Stimulated activated naive B cell treated with anti-CD40 and anti-IgM and Interleukin-4, amounts not matched to agents 10 μg/mL and 1 μg/mL and 100 μg/mL, for 72 hours (primary cell): ENCODE measurements around the gene FBXW7.
"Not testable (repeated sequence)": the region's sequence is repeated elsewhere in the genome, so short reads cannot be mapped to it uniquely, and the experiment has no call there.

Experiments
- ATAC-seq, 2 donors: fragments of 150-1000 bp; cut with Tn5 transposase; replicated peaks; 2 replicates each; pipeline ENCODE4 v1.10.0; 2021; ENCODE audit warnings: moderate library complexity in 1 of 2
- DNase-seq: peaks from one replicate; pipeline ENCODE4 v3.0.0; 2021
- H3K27ac Mint-ChIP-seq: one replicate; pipeline ENCODE4 v1.8.0; 2022; ENCODE audit warnings: mild to moderate bottlenecking, mixed read lengths
- H3K27me3 Mint-ChIP-seq, 2 donors: one replicate each; pipeline ENCODE4 v1.8.0; 2022; ENCODE audit warnings: mixed read lengths in 2 of 2
- H3K36me3 Mint-ChIP-seq, 2 donors: one replicate each; pipeline ENCODE4 v1.8.0; 2022; ENCODE audit warnings: mixed read lengths in 2 of 2, mild to moderate bottlenecking in 1 of 2
- H3K4me1 Mint-ChIP-seq, 2 donors: one replicate each; pipeline ENCODE4 v1.8.0; 2022; ENCODE audit warnings: mixed read lengths in 2 of 2, mild to moderate bottlenecking in 1 of 2
- H3K4me3 Mint-ChIP-seq, 2 donors: one replicate each; pipeline ENCODE4 v1.8.0; 2022; ENCODE audit warnings: mild to moderate bottlenecking in 2 of 2, mixed read lengths in 2 of 2, moderate library complexity in 1 of 2
- H3K9me3 Mint-ChIP-seq, 2 donors: one replicate each; pipeline ENCODE4 v1.8.0; 2022; ENCODE audit warnings: mixed read lengths in 2 of 2, mild to moderate bottlenecking in 1 of 2

The FBXW7 gene

DNA sequence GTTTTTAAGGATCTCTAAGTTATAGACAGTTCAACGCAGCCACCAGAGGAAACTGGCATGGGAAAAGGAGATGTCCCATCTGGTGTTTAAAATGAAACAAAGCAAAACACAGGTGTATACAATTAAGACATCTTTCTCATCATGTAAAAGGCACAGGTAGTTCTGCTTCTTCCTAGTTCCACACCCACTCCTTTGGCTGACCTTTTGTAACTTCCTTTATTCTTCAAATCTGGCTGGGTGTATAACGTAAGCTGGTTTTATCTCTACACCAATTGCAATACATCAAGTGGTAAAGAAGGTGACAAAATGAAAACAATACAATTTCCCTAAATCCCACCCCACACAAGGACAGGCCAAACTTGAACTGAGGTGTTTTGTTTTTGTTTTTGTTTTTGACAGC lies 27.3 kb upstream of the FBXW7 start:
- ATAC-seq (peak; percentile 45 to 60), DNase-seq (no peak)
- no peaks in the 10 kb centered on the region for H3K36me3 Mint-ChIP-seq
- peaks cover 14 to 18% of the 10 kb centered on the region in 2 donors for H3K4me1 Mint-ChIP-seq
- no peak overlapping the region for H3K27ac Mint-ChIP-seq
- H3K27me3 Mint-ChIP-seq, result no peaks in the 10 kb centered on the region
- H3K9me3 Mint-ChIP-seq, result no peaks in the 10 kb centered on the region
- no peak overlapping the region for H3K4me3 Mint-ChIP-seq

DNA sequence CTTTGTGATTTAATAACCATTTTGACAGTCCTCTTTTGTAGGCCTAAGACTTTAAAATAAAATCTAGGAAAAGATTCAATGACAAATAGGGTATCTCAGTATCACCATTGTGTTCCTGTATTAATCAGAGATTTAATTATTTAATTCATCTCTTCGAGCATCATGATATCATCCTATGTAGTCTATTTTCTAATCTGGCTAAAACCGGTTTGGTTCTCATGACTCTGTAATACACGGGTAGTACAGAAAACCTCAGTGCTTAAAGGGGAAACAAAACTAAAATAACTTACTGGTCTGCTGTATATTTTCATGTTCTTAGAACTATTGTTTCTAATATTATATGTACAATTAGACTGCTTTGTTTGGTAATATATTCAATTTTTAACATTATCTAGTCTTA lies 23.7 kb upstream of the FBXW7 start:
- Mint-ChIP-seq H3K27ac (no peak overlapping the region), H3K9me3 (no peaks in the 10 kb centered on the region), H3K27me3 (no peaks in the 10 kb centered on the region), H3K36me3 (no peaks in the 10 kb centered on the region), H3K4me3 (no peak overlapping the region), H3K4me1 (peaks cover 20 to 29% of the 10 kb centered on the region in 2 donors)
- no peak for DNase-seq
- ATAC-seq, result no peak

DNA sequence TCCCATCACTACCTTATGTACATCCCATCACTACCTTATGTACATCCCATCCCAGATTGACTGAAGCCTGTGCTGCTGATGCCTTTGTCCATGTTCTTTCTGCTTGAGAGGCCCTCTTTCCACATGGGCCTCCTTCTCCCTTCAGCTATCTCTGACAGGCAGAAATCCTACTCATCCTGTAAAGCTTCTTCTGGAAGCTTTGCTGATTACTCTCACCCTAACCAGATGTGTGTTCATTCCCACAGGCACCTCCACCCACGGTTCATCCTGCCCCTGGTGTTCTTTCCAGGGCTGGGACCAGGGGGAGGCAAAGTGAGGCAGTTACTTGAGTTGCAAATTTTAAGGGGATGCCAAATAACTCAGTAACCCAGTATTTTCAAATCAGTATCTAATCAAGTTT lies 22.5 kb upstream of the FBXW7 start:
- Mint-ChIP-seq H3K36me3 (no peaks in the 10 kb centered on the region), H3K9me3 (no peaks in the 10 kb centered on the region), H3K27ac (no peak overlapping the region), H3K4me1 (peaks cover 28 to 40% of the 10 kb centered on the region in 2 donors), H3K4me3 (no peak overlapping the region), H3K27me3 (no peaks in the 10 kb centered on the region)
- DNase-seq (no peak), ATAC-seq (no peak)

DNA sequence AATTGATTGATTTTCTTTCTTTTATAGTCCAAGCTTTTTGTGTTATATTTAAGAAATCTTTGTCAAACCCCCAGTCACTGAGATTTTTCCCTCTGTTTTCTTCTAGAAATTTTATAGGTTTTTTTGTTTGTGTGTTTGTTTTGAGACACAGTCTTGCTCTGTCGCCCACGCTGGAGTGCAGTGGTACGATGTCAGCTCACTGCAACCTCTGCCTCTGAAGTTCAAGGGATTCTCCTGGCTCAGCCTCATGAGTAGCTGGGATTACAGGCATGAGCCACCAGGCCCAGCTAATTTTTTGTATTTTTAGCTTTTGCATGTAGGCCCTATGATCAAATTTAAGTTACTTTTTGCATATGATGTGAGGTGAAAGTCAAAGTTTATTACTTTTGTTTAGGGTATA lies 20.9 kb upstream of the FBXW7 start:
- ATAC-seq, result no peak
- H3K4me1 Mint-ChIP-seq, result peaks cover 34 to 48% of the 10 kb centered on the region in 2 donors
- H3K9me3 Mint-ChIP-seq, result no peaks in the 10 kb centered on the region
- DNase-seq, result no peak
- no peak overlapping the region for H3K4me3 Mint-ChIP-seq
- H3K27me3 Mint-ChIP-seq, result no peaks in the 10 kb centered on the region
- H3K36me3 Mint-ChIP-seq, result no peaks in the 10 kb centered on the region
- H3K27ac Mint-ChIP-seq, result no peak overlapping the region

DNA sequence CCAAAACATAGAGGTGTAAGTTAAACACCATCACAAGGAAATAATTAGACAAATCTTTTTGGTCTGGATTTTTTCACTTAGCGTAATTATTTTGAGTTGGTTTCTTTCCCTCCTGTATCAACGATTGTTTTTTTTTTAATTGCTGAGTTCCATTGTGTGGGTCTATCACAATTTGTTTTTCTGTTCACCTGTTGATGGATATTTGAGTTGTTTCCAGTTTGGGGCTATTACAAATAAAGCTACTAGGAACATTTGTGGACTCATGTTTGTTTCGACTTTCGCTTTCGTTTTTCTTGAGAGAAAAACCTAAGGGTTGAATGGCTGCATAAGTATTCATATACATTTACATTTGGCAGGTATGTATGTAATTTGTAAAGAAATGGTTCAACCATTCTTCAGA lies 20.4 kb upstream of the FBXW7 start:
- H3K4me1 Mint-ChIP-seq, result peaks cover 37 to 54% of the 10 kb centered on the region in 2 donors
- H3K9me3 Mint-ChIP-seq, result no peaks in the 10 kb centered on the region
- ATAC-seq (no peak), DNase-seq (no peak)
- H3K27me3 Mint-ChIP-seq, result no peaks in the 10 kb centered on the region
- no peak overlapping the region for H3K27ac Mint-ChIP-seq
- no peaks in the 10 kb centered on the region for H3K36me3 Mint-ChIP-seq
- peak overlapping the region in 1 of 2 donors; percentile 36 for H3K4me3 Mint-ChIP-seq

DNA sequence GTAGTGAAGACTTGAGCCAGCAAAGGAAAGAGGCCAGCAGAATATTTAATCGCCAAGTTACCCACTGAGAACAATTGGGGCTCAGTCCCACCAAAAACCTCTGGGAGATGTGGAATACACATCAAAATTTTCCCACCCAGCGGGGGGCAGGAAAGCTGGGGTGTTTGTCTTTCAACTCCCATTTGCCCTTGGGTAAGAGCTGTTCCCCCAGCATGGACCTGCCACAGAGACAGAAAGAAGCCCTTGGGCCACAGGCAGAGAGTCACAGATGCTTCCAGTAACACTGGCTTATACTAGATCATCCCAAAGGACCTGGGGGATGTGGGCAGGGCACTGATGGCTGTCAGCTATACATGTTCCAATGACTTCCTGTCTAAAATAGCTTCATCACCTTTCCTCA lies 18.9 kb upstream of the FBXW7 start:
- Mint-ChIP-seq H3K27me3 (no peaks in the 10 kb centered on the region), H3K4me3 (no peak overlapping the region), H3K9me3 (no peaks in the 10 kb centered on the region), H3K27ac (peak overlapping the region; percentile 70), H3K36me3 (no peaks in the 10 kb centered on the region), H3K4me1 (peaks cover 37 to 65% of the 10 kb centered on the region in 2 donors)
- no peak for DNase-seq
- ATAC-seq, result no peak

DNA sequence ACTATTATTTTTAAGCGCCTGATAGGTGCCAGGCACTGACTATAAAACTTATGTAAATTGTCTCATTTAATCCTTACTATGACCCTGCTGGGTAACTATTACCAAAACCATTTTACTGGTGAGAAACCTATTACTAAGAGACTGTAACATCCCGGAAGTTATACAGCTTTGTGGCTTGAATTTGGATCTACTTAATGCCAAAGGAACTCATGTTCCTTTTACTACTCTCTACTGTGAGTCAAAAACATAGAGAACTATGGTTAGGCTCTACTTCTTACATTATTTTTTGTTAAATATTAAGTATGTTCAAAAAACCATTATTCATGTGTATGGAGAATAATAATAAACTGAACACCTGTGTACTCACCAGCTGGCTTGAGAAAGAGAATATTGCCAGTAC lies 14.8 kb upstream of the FBXW7 start:
- H3K9me3 Mint-ChIP-seq, ATAC-seq, DNase-seq, H3K36me3 Mint-ChIP-seq, H3K27ac Mint-ChIP-seq, H3K4me3 Mint-ChIP-seq, H3K27me3 Mint-ChIP-seq: not testable (repeated sequence)
- H3K4me1 Mint-ChIP-seq, result peaks cover 34 to 59% of the 10 kb centered on the region in 2 donors

DNA sequence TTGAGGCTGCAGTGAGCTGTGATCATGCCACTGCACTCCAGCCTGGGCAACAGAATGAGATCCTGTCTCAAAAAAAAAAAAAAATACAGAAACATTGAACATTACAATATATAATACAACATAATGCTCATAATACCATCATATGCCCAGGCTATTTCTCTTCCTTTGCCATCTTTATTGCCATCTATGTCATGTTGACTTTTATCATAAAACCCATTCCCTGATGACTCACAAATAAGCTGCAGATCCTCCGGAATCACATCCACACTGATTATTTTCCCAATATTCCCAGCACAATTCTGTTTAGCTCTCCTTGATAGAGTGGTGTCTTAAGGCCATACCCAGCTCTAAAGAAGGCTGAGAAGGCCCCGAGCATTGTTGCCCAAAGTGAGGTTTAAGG lies 9.2 kb upstream of the FBXW7 start:
- Mint-ChIP-seq H3K27me3 (no peaks in the 10 kb centered on the region), H3K4me3 (no peak overlapping the region), H3K27ac (no peak overlapping the region), H3K9me3 (no peaks in the 10 kb centered on the region), H3K36me3 (peaks cover 17 to 23% of the 10 kb centered on the region in 2 donors), H3K4me1 (peaks cover 7 to 14% of the 10 kb centered on the region in 2 donors)
- no peak for ATAC-seq
- DNase-seq, result no peak

DNA sequence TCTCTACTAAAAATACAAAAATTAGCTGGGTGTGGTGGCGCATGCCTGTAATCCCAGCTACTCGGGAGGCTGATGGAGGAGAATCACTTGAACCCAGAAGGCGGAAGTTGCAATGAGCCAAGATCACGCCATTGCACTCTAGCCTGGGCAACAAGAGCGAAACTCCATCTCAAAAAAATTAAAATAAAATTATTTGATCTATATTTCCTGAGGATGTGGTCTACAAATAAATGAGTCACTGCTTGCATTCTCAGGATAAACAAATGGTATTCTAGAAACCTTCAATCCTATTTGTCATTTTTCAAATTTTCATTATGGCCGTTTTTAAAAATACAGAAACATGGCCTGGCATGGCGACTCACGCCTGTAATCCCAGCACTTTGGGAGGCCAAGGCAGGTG lies 8.6 kb upstream of the FBXW7 start:
- H3K27me3 Mint-ChIP-seq, H3K4me3 Mint-ChIP-seq, H3K27ac Mint-ChIP-seq, ATAC-seq, H3K9me3 Mint-ChIP-seq, DNase-seq: not testable (repeated sequence)
- H3K36me3 Mint-ChIP-seq, result peaks cover 22 to 28% of the 10 kb centered on the region in 2 donors
- H3K4me1 Mint-ChIP-seq, result peaks cover 11 to 16% of the 10 kb centered on the region in 2 donors

DNA sequence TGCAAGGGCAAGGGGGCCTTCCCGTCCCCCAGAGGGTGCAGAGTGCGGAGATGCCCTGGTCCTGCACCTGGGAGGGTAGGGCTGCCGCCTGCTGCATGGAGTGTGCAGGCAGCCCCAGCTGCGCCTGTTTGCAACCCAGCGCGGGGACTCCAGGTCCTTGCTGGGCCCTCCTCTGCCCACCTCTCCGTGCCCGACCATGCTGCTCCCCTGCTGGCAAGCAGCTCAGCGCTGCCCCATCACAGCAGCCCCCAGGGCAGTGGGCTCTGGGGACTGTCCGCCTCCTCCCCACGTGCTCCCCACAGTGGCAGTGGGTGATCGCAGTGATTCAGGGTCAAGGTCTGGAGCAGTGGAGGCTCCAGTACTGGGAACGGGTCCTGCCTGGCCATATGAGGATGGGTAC lies 5.0 kb upstream of the FBXW7 start:
- no peak overlapping the region for H3K4me3 Mint-ChIP-seq
- no peak for DNase-seq
- H3K27ac Mint-ChIP-seq, result no peak overlapping the region
- H3K9me3 Mint-ChIP-seq, result no peaks in the 10 kb centered on the region
- ATAC-seq, result no peak
- peaks cover 24 to 32% of the 10 kb centered on the region in 2 donors for H3K36me3 Mint-ChIP-seq
- H3K27me3 Mint-ChIP-seq, result no peaks in the 10 kb centered on the region
- peaks cover 28 to 35% of the 10 kb centered on the region in 2 donors for H3K4me1 Mint-ChIP-seq

DNA sequence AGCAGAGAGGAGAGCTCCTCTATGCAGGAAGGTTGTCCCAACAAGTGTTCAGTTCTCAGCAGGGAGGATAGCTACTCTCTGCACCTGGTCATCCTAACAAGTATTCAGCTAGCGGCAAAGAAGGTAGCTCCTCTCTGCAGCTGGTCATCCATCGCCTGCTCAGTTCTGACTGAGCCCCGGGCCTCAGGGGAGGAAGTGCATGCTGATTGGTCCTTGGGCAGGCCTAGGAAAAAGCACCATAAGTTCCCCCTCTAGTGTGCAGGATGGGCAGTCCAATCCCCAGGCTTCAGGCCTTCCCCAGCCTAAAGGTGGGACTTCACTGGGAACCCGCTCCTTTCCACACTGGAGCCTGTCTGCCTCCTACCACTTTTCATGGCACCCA lies 4.4 kb upstream of the FBXW7 start:
- Mint-ChIP-seq H3K4me1 (peaks cover 28 to 35% of the 10 kb centered on the region in 2 donors), H3K36me3 (peaks cover 24 to 32% of the 10 kb centered on the region in 2 donors), H3K4me3 (no peak overlapping the region), H3K9me3 (no peaks in the 10 kb centered on the region), H3K27ac (no peak overlapping the region), H3K27me3 (no peaks in the 10 kb centered on the region)
- no peak for DNase-seq
- ATAC-seq, result no peak

DNA sequence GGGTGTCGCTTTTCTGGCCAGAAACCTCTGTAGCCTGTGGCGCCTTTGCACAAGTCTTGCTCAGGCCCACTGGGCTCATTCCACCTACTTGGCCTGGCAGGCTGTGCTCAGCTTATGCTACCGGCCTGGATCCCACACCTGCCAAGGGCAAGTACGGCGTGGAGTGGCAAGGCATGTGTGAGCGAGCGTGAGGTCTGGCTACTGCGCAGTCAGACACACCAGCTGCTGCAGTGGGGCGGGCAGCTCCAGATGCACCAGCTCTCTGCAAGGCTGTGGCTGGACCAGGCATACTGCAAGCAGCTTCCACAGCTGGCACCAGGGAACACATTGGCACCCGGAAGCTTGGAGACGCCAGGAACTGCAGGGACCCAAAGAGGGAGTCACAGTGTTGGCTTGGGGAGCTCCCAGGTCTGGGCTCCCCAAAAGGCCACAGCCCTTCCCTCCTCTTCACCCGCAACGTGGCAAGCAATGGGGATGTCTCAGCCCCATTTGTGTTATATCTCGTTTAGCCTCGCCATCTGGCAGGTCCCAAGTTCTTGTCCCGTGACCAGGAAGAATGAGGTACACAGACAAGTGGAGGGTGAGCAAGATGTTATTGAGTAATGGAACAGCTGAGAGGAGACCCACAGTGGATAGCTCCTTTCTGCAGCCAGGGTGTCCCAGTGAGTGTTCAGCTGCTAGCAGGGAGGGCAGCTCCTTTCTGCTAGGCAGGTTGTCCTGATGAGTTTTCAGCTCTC lies 3.8 kb upstream of the FBXW7 start:
- H3K4me3 Mint-ChIP-seq, result no peak overlapping the region
- no peak for DNase-seq
- no peak for ATAC-seq
- H3K36me3 Mint-ChIP-seq, result peaks cover 24 to 34% of the 10 kb centered on the region in 2 donors
- H3K4me1 Mint-ChIP-seq, result peaks cover 29 to 35% of the 10 kb centered on the region in 2 donors
- H3K27me3 Mint-ChIP-seq, result no peaks in the 10 kb centered on the region
- H3K27ac Mint-ChIP-seq, result peak overlapping the region; percentile 20
- H3K9me3 Mint-ChIP-seq, result no peaks in the 10 kb centered on the region

DNA sequence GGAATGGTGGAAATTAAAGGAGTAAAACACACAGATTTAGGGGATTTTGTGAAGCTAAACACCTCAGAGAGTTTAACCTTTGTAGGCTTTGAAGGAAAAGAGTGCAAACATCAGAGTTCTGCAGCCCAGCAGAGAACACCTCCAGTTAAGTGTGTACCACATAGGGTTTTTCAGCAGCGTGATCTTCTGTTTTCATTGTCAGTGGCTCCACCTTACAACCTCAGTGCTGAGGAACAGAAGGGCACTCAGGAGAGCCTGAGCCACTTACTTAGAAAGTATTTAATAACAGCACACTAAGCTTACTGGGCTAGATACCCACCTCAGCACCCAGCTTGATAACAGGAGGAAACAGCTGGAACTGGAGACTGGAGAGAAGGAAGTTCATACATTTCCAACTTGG lies 2.0 kb upstream of the FBXW7 start:
- DNase-seq, result no peak
- Mint-ChIP-seq H3K27me3 (no peaks in the 10 kb centered on the region), H3K4me1 (peaks cover 34 to 42% of the 10 kb centered on the region in 2 donors), H3K27ac (peak overlapping the region; percentile 98), H3K4me3 (peak overlapping the region; percentile 91 to 98), H3K36me3 (peaks cover 27 to 42% of the 10 kb centered on the region in 2 donors), H3K9me3 (no peaks in the 10 kb centered on the region)
- ATAC-seq, result no peak

DNA sequence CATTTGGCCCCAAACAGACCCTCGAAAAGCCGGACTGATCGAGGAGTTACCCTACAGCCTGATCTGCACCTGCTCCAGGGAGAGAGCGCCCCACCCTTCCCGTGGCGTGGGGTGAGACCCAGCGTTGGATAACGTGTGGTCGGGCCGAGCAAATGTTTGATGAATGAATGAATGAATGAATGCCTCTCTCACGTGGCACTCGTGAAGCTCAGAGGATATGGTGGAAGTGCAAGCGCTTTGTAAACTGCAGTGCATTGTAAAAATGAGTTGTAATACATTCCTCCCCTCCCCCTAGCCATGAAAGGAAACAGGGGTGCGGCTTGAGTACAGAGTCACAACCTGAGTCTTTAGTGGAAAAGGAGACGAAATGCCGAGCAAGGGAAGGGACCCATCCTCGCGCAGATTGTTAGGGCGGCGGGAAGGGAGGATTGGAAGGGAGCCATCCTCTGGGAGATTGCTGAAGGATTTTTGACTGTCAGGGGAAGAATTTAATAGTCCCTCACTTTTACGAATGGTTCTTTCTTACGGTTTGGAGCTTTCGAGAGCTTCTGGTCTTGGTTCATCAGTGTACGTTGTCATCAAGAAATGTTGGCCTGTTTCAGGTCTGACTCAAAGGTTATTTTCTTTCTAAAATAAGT lies 772 bp upstream of the FBXW7 start:
- H3K9me3 Mint-ChIP-seq, result no peaks in the 10 kb centered on the region
- H3K36me3 Mint-ChIP-seq, result peaks cover 28 to 46% of the 10 kb centered on the region in 2 donors
- H3K27ac Mint-ChIP-seq, result peak overlapping the region; percentile 98
- ATAC-seq (peak; percentile 60 to 63), DNase-seq (no peak)
- H3K4me1 Mint-ChIP-seq, result peaks cover 43 to 54% of the 10 kb centered on the region in 2 donors
- H3K27me3 Mint-ChIP-seq, result no peaks in the 10 kb centered on the region
- H3K4me3 Mint-ChIP-seq, result peak overlapping the region; percentile 91 to 98

DNA sequence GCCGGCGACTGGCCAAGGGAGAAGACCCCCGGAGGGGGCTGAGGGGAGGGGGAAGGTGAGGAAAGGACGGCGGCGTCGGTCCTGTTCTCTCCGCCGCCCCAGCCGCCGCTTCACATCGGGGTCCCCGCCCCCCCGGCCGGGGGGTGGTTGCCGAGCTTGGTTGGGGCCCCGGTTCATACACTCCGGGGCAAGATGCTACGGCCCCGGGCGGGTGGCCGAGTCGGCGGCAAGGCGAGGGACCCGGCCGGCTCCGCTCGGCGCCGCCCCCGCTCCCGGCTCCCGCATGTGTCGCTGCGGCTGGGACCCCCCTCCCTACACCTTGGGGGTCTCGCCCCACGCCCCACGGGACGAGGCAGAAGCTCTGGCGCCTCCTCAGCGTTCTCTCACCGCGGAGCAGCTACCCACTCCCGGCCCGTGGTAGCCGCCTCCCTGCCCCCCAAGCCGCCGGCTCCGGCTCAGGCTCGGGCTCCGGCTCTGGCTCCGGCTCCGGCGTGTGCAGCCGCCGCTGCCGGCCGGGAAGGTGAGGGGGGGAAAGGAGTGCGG lies 461 bp downstream of the FBXW7 start:
- DNase-seq (no peak), ATAC-seq (peak; percentile 1 to 5)
- H3K27ac Mint-ChIP-seq, result peak overlapping the region; percentile 98
- peaks cover 47 to 63% of the 10 kb centered on the region in 2 donors for H3K4me1 Mint-ChIP-seq
- no peaks in the 10 kb centered on the region for H3K9me3 Mint-ChIP-seq
- H3K4me3 Mint-ChIP-seq, result peak overlapping the region; percentile 91 to 100
- H3K36me3 Mint-ChIP-seq, result peaks cover 32 to 45% of the 10 kb centered on the region in 2 donors
- no peaks in the 10 kb centered on the region for H3K27me3 Mint-ChIP-seq
